HG02840 (cell line): ENCODE data around the gene PMF1.
"Not testable (repeated sequence)": the region's sequence is repeated elsewhere in the genome, so short reads cannot be mapped to it uniquely, and the experiment has no call there.

Source experiments
- ATAC-seq: cut with Tn5 transposase; IDR thresholded peaks from one replicate; pipeline ENCODE4 v1.9.1; 2021; ENCODE audit warnings: mild to moderate bottlenecking, moderate library complexity, moderate number of reproducible peaks; ENCODE audit not compliant: unreplicated experiment, low FRiP score

PMF1 gene, protein sequence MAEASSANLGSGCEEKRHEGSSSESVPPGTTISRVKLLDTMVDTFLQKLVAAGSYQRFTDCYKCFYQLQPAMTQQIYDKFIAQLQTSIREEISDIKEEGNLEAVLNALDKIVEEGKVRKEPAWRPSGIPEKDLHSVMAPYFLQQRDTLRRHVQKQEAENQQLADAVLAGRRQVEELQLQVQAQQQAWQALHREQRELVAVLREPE

DNA sequence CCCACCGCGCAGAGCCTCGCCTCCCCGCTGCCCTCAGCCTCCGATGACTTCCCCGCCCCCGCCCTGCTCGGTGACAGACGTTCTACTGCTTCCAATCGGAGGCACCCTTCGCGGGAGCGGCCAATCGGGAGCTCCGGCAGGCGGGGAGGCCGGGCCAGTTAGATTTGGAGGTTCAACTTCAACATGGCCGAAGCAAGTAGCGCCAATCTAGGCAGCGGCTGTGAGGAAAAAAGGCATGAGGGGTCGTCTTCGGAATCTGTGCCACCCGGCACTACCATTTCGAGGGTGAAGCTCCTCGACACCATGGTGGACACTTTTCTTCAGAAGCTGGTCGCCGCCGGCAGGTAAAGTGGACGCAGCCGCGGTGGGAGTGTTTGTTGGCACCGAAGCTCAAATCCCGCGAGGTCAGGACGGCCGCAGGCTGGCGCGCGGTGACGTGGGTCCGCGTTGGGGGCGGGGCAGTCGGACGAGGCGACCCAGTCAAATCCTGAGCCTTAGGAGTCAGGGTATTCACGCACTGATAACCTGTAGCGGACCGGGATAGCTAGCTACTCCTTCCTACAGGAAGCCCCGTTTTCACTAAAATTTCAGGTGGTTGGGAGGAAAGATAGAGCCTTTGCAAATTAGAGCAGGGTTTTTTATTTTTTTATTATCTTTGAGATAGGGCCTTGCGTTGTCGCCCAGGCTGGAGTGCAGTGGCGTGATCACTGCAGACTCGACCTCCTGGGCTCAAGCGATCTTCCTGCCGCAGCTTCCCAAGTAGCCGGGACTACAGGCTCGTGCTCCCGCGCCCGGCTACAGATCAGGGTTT, at the start of gene PMF1:
Gene PMF1 (plus strand): TSS at position 175 of the 811 bp plus-strand sequence. CDS start 9 bp downstream, at position 184.
- ATAC-seq, result peak; percentile 89

DNA sequence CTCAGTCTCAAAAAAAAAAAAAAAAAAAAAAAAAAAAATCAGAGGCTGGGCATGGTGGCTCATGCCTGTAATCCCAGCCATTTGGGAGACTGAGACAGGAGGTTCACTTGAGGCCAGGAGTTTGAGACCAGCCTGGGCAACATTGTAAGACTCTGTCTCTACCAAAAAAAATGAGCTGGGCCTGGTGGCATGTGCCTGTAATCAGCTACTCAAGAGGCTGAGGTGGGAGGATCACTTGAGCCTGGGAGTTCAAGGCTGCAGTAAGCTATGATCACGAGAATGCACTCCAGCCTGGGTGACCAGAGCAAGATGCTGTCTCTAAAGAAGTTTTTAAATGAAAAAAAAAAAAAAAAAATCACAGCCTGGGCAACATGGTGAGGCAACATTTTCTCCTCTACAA, 49.1 kb upstream of the PMF1 start:
- ATAC-seq, result no peak

DNA sequence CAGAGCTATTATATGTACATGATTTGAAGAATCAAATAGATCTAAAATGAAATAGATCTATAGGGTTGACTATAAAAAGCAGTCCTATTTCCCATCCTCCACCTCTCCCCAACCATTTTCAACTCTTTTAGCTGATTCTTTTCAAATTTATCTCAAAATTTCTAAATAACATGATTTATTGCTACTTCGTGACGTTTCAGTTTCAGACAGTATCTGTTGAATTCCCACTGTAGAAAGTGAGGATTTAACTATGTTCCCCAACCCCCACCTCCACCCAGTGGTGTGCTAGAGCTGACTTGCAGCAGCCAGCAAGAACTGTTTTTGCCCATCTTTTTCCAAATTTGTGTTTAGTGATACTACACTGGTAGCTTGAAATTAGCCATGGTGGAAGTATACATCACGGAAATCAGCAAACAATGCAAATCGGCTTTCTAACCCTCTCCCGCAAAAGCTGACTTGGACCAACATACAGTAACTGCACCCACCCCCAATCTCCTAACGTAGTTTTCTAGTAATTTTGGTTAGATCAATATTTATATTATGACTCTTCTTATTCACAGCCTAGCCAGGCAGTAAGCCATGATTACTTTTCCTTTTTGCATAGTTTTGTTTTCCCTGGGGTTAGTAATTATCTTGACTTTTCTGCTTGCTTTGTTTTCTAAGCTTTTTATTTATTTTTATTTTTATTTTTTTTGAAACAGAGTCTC, 48.5 kb upstream of the PMF1 start:
- no peak for ATAC-seq

DNA sequence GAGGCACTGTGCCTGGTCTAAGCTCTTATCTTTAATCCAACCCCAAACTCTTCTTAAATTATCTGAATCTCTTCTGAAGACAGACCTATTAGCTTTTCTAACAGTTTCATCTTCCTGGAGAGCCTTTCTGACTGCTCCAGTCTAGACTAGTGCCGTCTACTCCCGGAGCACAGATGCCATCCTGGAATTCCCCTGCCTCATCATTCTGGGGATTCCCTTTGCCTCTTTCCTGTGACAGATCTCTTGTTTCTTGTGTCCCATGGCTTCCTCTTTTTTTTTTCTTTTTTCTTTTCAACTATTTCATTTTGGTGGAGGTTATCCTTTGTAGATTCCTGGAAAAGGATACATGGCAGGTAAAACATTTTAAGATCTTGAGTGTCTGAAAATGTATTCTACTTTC, 47.7 kb upstream of the PMF1 start:
- no peak for ATAC-seq

DNA sequence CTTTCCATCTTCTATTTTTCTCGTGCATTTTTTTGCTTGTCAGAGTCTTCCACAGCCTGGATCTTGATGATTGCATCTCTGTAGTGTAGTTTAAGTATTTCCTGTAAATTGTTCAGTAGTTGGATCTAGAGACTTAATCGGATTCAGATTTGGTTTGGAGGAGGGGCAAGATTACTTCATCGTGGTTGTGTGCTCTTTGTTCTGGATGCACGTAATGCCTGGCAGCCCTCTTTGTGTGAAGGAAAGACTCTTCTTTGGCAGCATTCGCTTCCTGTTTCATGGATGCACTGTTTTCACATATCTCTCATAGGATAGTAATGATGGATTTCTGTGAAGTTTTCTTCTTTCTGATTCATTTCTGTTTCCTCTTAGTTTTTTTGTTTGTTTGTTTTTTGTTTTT, 45.3 kb upstream of the PMF1 start:
- no peak for ATAC-seq

DNA sequence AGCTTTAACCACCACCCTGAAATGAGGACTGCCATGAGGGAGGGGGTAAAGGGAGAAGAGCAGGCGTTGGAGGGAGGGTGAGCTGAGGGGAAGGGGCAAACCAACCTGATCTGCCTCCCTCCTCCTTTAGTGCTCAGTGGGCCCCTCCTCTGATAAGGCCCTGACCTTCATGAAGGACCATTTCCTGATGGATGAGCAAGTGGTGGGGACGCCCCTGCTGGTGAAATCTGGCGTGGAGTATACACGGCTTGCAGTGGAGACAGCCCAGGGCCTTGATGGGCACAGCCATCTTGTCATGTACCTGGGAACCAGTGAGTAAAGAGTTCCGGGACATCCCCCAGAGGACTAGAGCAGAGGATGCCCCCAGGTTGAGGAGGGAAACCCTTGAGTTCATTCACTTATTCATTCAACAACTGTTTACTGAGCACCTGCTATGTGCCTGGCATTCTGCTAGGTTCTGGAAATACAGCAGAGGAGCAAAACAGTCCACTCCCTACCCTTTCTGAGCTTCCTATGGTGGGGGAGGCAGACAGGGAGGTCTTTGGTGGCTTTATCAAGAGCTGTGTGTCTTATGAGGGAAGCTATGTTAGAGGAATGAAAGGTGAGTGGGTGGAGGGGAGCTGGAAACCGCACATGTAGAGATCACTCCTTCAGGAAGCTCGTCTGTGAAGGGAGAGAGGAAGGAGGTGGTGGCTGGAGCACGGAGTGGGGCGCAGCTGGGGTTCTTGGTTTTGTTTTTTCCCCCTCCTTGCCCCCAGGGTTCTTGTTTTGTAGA, 39.9 kb upstream of the PMF1 start:
- no peak for ATAC-seq

DNA sequence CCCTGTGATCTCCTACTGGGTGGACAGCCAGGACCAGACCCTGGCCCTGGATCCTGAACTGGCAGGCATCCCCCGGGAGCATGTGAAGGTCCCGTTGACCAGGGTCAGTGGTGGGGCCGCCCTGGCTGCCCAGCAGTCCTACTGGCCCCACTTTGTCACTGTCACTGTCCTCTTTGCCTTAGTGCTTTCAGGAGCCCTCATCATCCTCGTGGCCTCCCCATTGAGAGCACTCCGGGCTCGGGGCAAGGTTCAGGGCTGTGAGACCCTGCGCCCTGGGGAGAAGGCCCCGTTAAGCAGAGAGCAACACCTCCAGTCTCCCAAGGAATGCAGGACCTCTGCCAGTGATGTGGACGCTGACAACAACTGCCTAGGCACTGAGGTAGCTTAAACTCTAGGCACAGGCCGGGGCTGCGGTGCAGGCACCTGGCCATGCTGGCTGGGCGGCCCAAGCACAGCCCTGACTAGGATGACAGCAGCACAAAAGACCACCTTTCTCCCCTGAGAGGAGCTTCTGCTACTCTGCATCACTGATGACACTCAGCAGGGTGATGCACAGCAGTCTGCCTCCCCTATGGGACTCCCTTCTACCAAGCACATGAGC, 36.1 kb upstream of the PMF1 start:
- ATAC-seq, result no peak

DNA sequence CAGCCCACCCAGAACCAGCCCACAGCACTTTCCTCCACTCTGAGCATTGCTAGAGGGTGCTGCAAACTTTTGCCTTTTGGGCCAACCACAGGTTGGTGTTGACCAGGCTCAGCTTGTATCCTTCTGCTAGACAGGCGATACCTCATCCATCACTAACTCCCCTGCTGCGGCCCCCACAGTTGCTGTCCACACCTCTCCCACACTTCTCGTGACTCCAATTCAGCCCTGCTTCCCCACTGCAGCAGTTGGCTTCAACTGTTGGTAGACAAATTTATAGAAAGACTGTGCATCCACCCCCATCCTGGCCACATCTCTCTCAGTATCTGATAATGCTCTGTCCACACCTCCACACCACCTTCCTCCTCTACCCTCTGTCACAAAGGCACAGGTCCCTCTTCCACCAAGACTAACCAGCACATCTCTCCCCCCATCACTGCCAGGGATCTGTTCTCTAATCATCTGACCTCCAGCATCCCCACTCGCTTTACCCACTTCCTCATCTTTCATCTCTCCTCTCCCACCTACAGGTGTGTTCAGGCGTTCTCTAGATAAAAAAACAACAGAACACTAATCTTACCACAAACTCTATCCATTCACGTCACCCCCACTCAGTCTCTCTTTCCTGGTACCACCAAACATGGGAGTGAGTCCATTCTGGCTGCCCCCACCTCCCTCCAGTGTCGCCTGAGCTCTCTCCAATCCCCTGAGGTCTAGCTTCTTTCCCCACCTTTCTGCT, 34.7 kb upstream of the PMF1 start:
- no peak for ATAC-seq

DNA sequence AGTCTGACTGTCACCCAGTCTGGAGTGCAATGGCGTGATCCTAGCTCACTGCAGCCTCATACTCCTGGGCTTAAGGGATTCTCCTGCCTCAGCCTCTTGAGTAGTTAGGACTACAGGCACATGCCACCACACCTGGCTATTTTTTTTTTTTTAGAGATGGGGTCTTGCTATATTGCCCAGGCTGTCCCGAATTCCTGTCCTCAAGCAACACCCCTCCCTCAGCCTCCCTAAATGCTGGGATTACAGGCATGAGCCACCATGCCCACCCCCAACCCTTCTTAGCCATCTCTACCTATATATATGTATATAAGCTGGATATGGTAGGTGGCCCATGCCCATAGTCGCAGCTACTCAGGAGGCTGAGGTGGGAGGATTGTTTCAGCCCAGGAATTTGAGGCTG, 32.3 kb upstream of the PMF1 start:
- no peak for ATAC-seq

DNA sequence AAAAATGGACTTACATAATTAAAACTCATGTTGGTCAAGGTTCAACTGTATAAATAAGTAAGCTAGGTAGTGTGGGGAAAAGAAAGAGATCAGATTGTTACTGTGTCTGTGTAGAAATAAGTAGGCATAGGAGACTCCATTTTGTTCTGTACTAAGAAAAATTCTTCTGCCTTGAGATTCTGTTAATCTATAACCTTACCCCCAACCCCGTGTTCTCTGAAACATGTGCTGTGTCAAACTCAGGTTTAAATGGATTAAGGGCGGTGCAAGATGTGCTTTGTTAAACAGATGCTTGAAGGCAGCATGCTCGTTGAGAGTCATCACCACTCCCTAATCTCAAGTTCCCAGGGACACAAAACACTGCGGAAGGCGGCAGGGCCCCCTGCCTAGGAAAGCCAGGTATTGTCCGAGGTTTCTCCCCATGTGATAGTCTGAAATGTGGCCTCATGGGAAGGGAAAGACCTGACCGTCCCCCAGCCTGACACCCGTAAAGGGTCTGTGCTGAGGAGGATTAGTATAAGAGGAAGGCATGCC, 31.3 kb upstream of the PMF1 start:
- not testable (repeated sequence) for ATAC-seq

DNA sequence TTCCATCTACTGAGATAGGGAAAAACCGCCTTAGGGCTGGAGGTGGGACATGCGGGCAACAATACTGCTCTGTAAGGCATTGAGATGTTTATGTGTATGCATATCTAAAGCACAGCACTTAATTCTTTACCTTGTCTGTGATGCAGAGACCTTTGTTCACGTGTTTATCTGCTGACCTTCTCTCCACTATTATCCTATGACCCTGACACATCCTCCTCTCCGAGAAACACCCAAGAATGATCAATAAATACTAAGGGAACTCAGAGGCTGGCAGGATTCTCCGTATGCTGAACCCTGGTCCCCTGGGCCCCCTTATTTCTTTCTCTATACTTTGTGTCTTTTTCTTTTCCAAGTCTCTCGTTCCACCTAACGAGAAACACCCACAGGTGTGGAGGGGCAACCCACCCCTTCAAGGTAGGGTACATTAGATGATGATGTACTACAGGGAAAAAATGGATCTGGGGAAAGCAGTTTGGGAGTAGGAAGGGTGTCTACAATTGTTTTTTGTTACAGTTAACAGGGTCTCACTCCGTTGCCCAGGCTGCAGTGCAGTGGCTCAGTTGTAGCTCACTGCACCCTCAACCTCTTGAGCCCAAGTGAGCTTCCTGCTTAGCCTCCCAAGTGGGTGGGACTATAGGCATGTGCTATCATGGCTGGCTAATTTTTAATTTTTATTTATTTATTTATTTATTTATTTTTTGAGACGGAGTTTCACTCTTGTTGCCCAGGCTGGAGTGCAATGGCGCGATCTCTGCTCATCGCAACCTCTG, 30.6 kb upstream of the PMF1 start:
- ATAC-seq, result not testable (repeated sequence)

DNA sequence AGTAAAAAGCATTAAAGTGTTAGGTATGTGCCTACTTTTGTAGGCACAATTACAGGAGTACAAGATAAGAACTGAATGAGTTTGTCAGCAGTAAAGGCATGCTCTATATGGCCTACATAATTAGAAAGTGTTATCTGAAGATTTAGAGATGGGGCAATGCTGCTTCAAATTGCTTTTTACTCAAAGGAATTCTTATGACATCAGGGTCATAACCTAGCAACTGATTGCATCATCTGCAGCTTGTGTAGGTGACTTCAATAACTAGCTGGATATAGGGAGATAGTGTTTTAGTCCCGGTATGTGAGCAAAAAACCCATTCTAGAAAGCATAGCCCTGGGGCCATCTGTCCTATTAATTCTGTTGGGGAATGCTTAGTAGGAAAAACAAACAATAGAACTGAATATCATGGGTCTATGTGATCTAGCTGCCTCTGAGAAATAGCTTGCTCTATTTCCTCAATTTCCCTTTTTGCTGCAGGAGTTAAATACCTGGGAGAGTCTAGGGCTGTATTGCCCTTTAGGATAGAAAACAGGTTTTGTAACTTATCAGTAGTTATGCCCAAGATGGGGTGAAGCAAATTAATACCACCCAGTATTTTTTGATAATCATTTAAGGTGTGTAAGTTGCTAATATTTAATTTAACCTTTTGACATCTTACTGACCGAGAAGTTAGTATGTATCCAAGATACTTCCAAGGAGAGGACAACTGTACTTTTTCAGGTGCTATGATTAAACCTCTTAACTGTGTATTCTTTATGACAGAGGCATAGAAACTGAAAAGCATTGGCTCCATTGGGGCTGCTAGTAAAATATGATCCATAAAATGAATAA, 26.2 kb upstream of the PMF1 start:
- not testable (repeated sequence) for ATAC-seq

DNA sequence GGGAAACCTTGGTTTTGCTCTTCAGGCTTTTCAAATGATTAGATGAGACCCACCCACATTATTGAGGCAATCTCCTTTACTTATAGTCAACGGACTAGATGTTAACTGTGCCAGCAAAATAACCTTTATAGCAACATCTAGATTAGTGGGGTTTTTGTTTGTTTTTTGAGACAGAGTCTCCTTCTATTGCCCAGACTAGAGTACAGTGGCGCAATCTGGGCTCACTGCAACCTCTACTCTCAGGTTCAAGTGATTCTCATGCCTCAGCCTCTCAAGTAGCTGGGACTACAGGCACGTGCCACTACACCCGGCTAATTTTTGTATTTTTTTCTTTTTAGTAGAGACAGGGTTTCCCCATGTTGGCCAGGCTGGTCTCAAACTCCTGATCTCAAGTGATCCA, 22.5 kb upstream of the PMF1 start:
- ATAC-seq, result not testable (repeated sequence)

DNA sequence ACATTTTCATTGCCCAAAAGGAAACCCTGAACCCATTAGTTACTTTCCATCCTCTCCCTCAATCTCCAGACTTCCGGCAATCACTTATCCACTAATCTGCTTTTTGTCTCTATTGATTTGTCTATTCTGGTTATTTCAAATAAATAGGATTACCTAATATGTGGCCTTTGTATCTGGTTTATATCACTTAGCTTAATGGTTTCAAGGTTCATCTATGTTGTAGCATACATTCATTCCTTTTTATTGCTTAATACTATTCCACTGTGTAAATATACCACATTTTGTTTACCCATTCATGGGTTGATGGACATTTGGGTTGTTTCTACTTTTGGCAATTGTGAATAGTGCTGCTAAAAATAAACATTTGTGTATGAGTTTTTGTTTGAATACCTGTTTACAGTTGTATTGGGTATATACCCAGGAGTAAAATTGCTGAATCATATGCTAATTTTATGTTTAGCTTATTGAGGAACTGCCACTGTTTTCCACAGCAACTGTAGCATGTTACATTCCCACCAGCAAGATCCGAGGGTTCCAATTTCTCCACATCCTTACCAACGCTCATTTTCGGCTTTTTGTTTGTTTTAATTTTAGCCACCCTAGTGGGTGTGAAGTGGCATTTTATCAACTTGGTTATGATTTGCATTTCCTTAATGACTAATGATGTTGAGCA, 21.4 kb upstream of the PMF1 start:
- no peak for ATAC-seq

DNA sequence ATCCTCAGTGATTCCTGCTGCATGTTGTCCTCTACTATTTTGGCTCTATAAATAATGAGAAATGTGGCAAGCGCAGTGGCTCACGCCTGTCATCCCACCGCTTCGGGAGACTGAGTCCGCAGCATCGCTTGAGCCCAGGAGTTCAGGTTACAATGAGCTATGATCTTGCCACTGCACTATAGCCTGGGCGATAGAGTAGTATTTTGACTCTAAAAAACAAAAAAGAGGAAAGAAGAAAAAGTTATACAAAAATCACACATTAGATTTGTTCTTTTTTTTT, 19.7 kb upstream of the PMF1 start:
- ATAC-seq, result no peak

DNA sequence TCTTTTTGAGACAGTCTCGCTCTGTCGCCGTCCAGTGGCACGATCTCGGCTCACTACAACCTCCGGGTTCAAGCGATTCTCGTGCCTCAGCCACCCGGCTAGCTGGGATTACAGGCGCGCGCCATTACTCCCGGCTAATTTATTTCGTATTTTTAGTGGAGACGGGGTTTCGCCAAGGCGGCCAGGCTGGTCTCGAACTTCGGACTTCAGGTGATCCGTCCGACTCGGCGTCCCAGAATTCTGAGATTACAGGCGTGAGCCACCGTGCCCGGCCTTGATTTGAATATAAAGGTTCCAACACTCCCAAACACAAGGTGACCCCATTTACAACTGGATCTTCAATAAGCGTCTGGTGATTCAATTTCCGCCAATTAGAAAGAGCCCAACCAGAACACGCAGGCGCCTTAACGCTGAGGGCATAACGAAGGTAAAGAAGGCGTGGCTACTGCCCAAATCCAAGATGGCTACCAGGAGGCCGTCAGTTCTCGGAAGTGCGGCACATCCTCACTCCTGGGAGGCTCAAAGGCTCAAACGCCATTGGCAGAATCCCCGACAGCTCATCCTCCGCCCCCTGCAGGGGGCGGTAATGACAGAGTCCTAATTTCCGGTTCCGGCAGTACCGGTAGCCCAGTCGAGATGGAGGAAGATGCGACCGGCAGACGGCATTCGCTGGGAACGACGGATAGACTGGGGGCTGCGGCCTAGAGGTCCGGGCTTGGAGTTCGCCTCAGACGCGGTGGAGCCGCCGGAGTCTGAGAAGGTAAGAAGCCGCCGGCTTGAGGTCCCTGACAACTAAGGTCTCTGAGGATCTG, 19.1 kb upstream of the PMF1 start, which contains the start of gene SLC25A44:
Gene SLC25A44 (plus strand): TSS at position 617 of the 812 bp plus-strand sequence. CDS start 5,744 bp downstream, outside the sequence.
- peak; percentile 95 for ATAC-seq

DNA sequence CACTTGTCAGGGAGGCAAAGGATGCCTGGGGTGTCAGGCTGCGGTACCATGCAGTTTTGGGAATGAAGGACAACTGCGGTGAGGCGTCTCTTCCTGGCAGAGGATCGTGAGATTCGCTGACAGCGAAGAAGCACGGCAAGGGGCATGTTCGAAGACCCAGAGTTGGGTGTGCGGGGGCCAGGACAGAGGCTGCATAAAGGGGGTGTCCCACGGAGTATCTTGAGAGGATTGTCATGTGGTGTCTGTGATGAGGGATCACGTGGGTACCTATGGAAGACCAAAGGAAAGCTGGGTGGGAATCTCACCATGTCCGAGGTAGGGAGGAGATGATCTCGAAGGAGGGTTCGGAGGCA, 18.5 kb upstream of the PMF1 start:
- peak; percentile 6 for ATAC-seq
